Activated T-cell treated with anti-CD3 and anti-CD28 coated beads, Interleukin-2, amount 50 U/mL, for 4 hours (primary cell): Measurements from ENCODE around the gene NBAS. TPM values are rescaled to one million over a fixed set of nuclear protein-coding genes. Genes with fewer than 3 reads are reported as not detected.

ENCODE experiments used
- ATAC-seq, 2 donors: fragments of 200-7000 bp; cut with Tn5 transposase; one replicate each; pipeline ENCODE4 v1.10.0; 2021
- DNase-seq: peaks from one replicate; pipeline ENCODE4 v3.0.0-alpha.2; 2020
- H3K27me3 Mint-ChIP-seq: one replicate; pipeline ENCODE4 v1.8.0; 2021; ENCODE audit warnings: low read depth, mixed read lengths
- H3K36me3 Mint-ChIP-seq: one replicate; pipeline ENCODE4 v1.8.0; 2022; ENCODE audit warnings: mixed read lengths; ENCODE audit not compliant: insufficient read depth
- H3K4me1 Mint-ChIP-seq: one replicate; pipeline ENCODE4 v1.8.0; 2021; ENCODE audit warnings: low read depth, mixed read lengths
- H3K4me3 Mint-ChIP-seq: one replicate; pipeline ENCODE4 v1.8.0; 2021; ENCODE audit warnings: mild to moderate bottlenecking, moderate library complexity, mixed read lengths
- H3K9me3 Mint-ChIP-seq: one replicate; pipeline ENCODE4 v1.8.0; 2021; ENCODE audit warnings: mixed read lengths
- total RNA-seq, 3 donors: library from RNA; stranded (reverse); gene quantifications; one replicate each; pipeline ENCODE4 v1.2.1, GENCODE V29; 2021

The NBAS gene
- total RNA-seq, 3 donors from 2014 or later = 28.5 to 30.4 (median 29.7) TPM

DNA sequence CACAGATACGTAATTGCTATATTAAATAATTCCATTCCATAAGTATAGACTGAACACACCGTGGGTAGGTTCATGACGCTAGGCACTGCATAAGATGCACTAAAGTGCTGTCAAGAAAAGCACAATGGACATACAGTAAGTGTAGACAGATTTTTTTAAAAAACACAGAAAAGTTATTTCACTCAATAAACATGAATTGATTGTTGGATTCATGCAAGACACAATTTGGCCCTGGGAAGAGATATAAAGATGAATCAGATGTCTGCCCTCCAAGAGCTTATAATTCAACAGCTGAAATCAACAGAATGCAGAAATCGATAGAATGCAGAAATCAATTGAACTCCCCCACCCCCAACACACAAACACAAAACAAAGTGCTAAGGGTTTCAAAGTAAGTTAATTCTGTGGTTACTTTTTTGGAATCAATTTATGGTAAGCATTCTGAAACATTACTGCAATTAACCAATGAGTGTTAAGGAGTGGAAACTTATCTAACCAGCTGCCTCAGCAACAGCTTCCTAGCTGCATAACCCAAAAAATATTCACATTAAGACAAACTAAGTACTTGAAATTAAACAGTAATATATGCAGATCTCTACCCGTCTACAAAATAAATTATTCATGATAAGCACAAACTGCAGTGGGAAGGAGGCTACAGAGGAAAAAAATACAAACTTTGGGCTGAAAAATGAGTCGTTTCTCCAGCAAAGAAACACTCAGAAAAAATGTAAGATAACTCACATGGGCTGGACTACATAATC lies 1.6 kb downstream of the NBAS start:
- H3K4me1 Mint-ChIP-seq = peaks cover 34% of the 10 kb centered on the region
- no peaks in the 10 kb centered on the region for H3K9me3 Mint-ChIP-seq
- H3K36me3 Mint-ChIP-seq = peaks cover 7% of the 10 kb centered on the region
- ATAC-seq (no peak), DNase-seq (no peak)
- H3K4me3 Mint-ChIP-seq = peak overlapping the region; percentile 99
- no peaks in the 10 kb centered on the region for H3K27me3 Mint-ChIP-seq

DNA sequence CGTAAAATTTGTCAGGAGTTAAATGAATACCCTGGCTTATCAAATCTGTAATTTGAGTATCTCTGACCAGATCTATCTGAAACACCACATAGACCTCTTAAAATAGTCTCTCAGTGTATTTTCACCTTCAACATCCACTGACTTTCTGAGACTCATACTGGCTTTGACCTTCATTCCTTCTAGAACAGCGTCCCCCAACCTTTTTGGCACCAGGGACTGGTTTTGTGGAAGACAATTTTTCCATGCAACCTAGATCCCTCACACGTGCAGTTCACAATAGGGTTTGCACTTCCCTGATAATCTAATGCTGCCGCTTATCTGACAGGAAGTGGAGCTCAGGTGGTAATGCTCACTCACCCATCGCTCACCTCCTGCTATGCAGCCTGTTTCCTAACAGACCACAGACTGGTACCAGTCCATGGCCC lies 3.2 kb downstream of the NBAS start:
- H3K27me3 Mint-ChIP-seq = no peaks in the 10 kb centered on the region
- H3K36me3 Mint-ChIP-seq = peaks cover 11% of the 10 kb centered on the region
- peaks cover 33% of the 10 kb centered on the region for H3K4me1 Mint-ChIP-seq
- H3K4me3 Mint-ChIP-seq = no peak overlapping the region
- H3K9me3 Mint-ChIP-seq = no peaks in the 10 kb centered on the region
- DNase-seq (no peak), ATAC-seq (no peak)

DNA sequence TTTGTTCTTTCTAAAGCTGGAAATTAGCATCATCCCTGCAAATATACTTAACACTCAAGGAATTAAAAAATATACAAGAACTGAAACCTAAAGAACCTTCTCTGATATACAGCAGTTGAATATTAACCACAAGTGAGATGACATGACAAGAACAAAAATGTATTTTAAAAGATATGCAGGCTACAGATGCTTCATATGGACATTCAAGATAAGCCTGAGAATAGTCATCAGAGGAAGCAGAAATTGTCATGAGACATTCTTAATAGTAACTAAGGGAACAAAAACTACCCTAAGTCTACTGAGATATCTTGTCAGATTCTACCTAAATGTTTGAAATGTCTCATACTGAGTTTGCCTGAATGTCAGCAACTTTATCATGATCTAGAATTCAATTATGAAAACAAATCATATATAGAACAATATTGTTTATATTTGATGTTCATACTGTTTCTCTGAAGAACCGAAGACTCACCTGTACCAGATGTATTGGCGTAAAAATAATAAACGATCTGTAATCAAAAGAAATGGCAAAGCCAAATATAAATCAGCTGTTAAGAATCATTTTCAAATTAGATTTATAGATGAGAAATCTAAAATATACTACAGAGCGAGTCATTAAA lies 4.7 kb downstream of the NBAS start:
- peaks cover 21% of the 10 kb centered on the region for H3K4me1 Mint-ChIP-seq
- no peak for ATAC-seq
- peaks cover 20% of the 10 kb centered on the region for H3K36me3 Mint-ChIP-seq

GRCh38 chr2:15555760-15556193 lies 5.4 kb downstream of the NBAS start:
- no peak for ATAC-seq
- H3K4me1 Mint-ChIP-seq = peaks cover 21% of the 10 kb centered on the region
- H3K4me3 Mint-ChIP-seq = no peak overlapping the region
- H3K36me3 Mint-ChIP-seq = peaks cover 20% of the 10 kb centered on the region
- DNase-seq = no peak
- no peaks in the 10 kb centered on the region for H3K27me3 Mint-ChIP-seq
- no peaks in the 10 kb centered on the region for H3K9me3 Mint-ChIP-seq

More for the DNA sequence above, 4.7 kb downstream of the NBAS start:
- H3K9me3 Mint-ChIP-seq = no peaks in the 10 kb centered on the region
- no peak overlapping the region for H3K4me3 Mint-ChIP-seq
- no peak for DNase-seq
- no peaks in the 10 kb centered on the region for H3K27me3 Mint-ChIP-seq

- Mint-ChIP-seq H3K27me3 (no peaks in the 10 kb centered on the region), H3K9me3 (no peaks in the 10 kb centered on the region), H3K36me3 (peaks cover 20% of the 10 kb centered on the region), H3K4me3 (no peak overlapping the region), H3K4me1 (peaks cover 13% of the 10 kb centered on the region)
- ATAC-seq (no peak), DNase-seq (no peak)
Observed at GRCh38 chr2:15554525-15555218, 6.5 kb downstream of the NBAS start.

GRCh38 chr2:15553951-15554350 lies 7.2 kb downstream of the NBAS start:
- ATAC-seq (no peak), DNase-seq (no peak)
- Mint-ChIP-seq H3K27me3 (no peaks in the 10 kb centered on the region), H3K4me3 (no peak overlapping the region), H3K9me3 (no peaks in the 10 kb centered on the region), H3K4me1 (peaks cover 6% of the 10 kb centered on the region), H3K36me3 (peaks cover 23% of the 10 kb centered on the region)

- Mint-ChIP-seq H3K4me1 (peaks cover 5% of the 10 kb centered on the region), H3K4me3 (no peak overlapping the region), H3K27me3 (no peaks in the 10 kb centered on the region), H3K9me3 (no peaks in the 10 kb centered on the region), H3K36me3 (peaks cover 27% of the 10 kb centered on the region)
- no peak for DNase-seq
- ATAC-seq = no peak
Observed at GRCh38 chr2:15553519-15553918, 7.6 kb downstream of the NBAS start.

DNA sequence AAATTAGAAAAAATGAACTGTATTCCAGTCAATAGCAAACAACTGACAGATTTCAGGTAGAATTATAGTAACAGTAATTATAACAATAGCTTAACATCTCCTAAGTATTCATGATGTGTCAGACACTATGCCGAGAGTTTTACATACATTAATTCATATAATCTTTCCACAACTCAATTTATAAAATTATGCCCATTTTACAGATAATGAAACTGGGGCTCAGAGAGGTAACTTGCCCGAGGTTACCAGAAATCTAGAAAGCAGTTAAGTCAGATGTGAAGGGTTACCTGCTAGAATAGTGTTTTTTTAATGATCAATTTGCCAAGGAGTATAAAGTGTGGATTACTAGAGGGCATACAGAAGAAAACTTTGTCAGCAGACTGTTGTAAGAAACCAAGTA lies 12.2 kb downstream of the NBAS start:
- Mint-ChIP-seq H3K27me3 (no peaks in the 10 kb centered on the region), H3K4me1 (no peaks in the 10 kb centered on the region), H3K36me3 (peaks cover 22% of the 10 kb centered on the region), H3K9me3 (no peaks in the 10 kb centered on the region), H3K4me3 (no peak overlapping the region)
- no peak for ATAC-seq
- no peak for DNase-seq

- ATAC-seq (no peak), DNase-seq (no peak)
- H3K4me3 Mint-ChIP-seq = no peak overlapping the region
- H3K27me3 Mint-ChIP-seq = no peaks in the 10 kb centered on the region
- no peaks in the 10 kb centered on the region for H3K9me3 Mint-ChIP-seq
- no peaks in the 10 kb centered on the region for H3K4me1 Mint-ChIP-seq
- H3K36me3 Mint-ChIP-seq = peaks cover 20% of the 10 kb centered on the region
Observed at GRCh38 chr2:15547115-15547876, 13.8 kb downstream of the NBAS start.

- peaks cover 15% of the 10 kb centered on the region for H3K36me3 Mint-ChIP-seq
- no peaks in the 10 kb centered on the region for H3K4me1 Mint-ChIP-seq
- no peaks in the 10 kb centered on the region for H3K27me3 Mint-ChIP-seq
- ATAC-seq (no peak), DNase-seq (no peak)
- H3K9me3 Mint-ChIP-seq = no peaks in the 10 kb centered on the region
- no peak overlapping the region for H3K4me3 Mint-ChIP-seq
Observed at GRCh38 chr2:15546297-15547098, 14.6 kb downstream of the NBAS start.

- ATAC-seq = no peak
Observed at GRCh38 chr2:15544227-15544626, 16.9 kb downstream of the NBAS start.

GRCh38 chr2:15543541-15543940 lies 17.6 kb downstream of the NBAS start:
- Mint-ChIP-seq H3K4me3 (no peak overlapping the region), H3K27me3 (no peaks in the 10 kb centered on the region), H3K36me3 (peaks cover 20% of the 10 kb centered on the region), H3K4me1 (peaks cover 5% of the 10 kb centered on the region), H3K9me3 (no peaks in the 10 kb centered on the region)
- ATAC-seq = no peak
- DNase-seq = no peak

More at GRCh38 chr2:15544227-15544626, 16.9 kb downstream of the NBAS start:
- Mint-ChIP-seq H3K27me3 (no peaks in the 10 kb centered on the region), H3K9me3 (no peaks in the 10 kb centered on the region), H3K4me3 (no peak overlapping the region), H3K4me1 (peaks cover 5% of the 10 kb centered on the region), H3K36me3 (peaks cover 24% of the 10 kb centered on the region)
- DNase-seq = no peak

DNA sequence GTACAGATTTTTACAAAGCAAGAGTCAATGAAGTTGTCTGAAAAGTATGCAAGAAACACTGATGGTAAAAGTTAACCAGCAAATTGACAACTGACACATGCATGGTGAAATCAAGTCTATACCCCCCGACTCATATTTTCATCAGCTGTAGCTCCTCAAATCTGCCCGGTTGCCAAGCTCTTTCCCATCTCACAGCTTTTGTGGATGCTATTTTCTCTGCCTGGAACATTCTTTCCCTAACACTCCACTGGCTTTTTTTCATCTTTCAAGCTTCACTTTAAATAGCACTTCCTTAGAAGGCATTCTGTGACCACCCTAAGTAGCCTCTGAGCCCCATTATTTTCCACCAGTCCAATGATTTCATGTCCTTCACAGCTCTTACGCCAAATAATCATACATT lies 18.1 kb downstream of the NBAS start:
- H3K4me1 Mint-ChIP-seq = peaks cover 5% of the 10 kb centered on the region
- no peak for DNase-seq
- H3K4me3 Mint-ChIP-seq = no peak overlapping the region
- H3K9me3 Mint-ChIP-seq = no peaks in the 10 kb centered on the region
- ATAC-seq = no peak
- peaks cover 19% of the 10 kb centered on the region for H3K36me3 Mint-ChIP-seq
- H3K27me3 Mint-ChIP-seq = no peaks in the 10 kb centered on the region
